ENCODE data around the gene MBNL1. TPM values are rescaled to one million over a fixed set of nuclear protein-coding genes. Genes with fewer than 3 reads are reported as not detected.

The MBNL1 gene
- total and polyA plus RNA-seq, 4 donors, result 17.1 to 110 (median 62.3) TPM

- Histone ChIP-seq H3K36me3 (ENCODE audit: control insufficient read depth in 4 of 4, insufficient read depth in 3 of 4, low read depth in 1 of 4, low read length in 3 of 4) (no peaks in the 10 kb centered on the region), H3K4me3 (ENCODE audit: low read depth in 1 of 3, low read length in 3 of 3) (no peak overlapping the region)
- 78% methylated on average over 4 of the region's 4 CpGs for WGBS
Observed at GRCh38 chr3:152511904-152512303, 243.2 kb downstream of the MBNL1 start.

GRCh38 chr3:152513301-152513960 lies 244.7 kb downstream of the MBNL1 start:
- Histone ChIP-seq H3K9me3 (ENCODE audit: control insufficient read depth in 4 of 4, low read length in 3 of 4) (no peaks in the 10 kb centered on the region), H3K27ac (ENCODE audit: low read depth in 1 of 2, low read length in 2 of 2) (no peak overlapping the region), H3K9ac (ENCODE audit: low read depth in 1 of 2, low read length in 2 of 2) (no peak overlapping the region), H3K27me3 (ENCODE audit: control insufficient read depth in 4 of 4, insufficient read depth in 4 of 4, low read length in 3 of 4) (no peaks in the 10 kb centered on the region), H3K36me3 (ENCODE audit: control insufficient read depth in 4 of 4, insufficient read depth in 3 of 4, low read depth in 1 of 4, low read length in 3 of 4) (no peaks in the 10 kb centered on the region), H3K4me1 (ENCODE audit: control insufficient read depth in 4 of 4, insufficient read depth in 4 of 4, low read length in 3 of 4) (no peaks in the 10 kb centered on the region), H3K4me3 (ENCODE audit: low read depth in 1 of 3, low read length in 3 of 3) (no peak overlapping the region)
- 91% methylated on average over 2 of the region's 2 CpGs for WGBS
- no peak for DNase-seq (ENCODE audit: low spot score)
- TF ChIP-seq, protein P1, sequence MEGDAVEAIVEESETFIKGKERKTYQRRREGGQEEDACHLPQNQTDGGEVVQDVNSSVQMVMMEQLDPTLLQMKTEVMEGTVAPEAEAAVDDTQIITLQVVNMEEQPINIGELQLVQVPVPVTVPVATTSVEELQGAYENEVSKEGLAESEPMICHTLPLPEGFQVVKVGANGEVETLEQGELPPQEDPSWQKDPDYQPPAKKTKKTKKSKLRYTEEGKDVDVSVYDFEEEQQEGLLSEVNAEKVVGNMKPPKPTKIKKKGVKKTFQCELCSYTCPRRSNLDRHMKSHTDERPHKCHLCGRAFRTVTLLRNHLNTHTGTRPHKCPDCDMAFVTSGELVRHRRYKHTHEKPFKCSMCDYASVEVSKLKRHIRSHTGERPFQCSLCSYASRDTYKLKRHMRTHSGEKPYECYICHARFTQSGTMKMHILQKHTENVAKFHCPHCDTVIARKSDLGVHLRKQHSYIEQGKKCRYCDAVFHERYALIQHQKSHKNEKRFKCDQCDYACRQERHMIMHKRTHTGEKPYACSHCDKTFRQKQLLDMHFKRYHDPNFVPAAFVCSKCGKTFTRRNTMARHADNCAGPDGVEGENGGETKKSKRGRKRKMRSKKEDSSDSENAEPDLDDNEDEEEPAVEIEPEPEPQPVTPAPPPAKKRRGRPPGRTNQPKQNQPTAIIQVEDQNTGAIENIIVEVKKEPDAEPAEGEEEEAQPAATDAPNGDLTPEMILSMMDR (IDR thresholded peaks at IDR 0.05; ENCODE audit: low read depth, low read length, missing input control), result no peak
- TF ChIP-seq HNF4G (IDR thresholded peaks at IDR 0.05), result no peak
- no peak for TF ChIP-seq ATF3 (IDR thresholded peaks at IDR 0.05)
- TF ChIP-seq EGR1 (IDR thresholded peaks at IDR 0.05; ENCODE audit: low read depth in 2 of 2), result no peak
- TF ChIP-seq NR2F2 (IDR thresholded peaks at IDR 0.05), result no peak
- no peak for TF ChIP-seq ZBTB33 (IDR thresholded peaks at IDR 0.05)
- TF ChIP-seq YY1 (IDR thresholded peaks at IDR 0.05), result no peak
- no peak for TF ChIP-seq JUND (IDR thresholded peaks at IDR 0.05)
- TF ChIP-seq FOXA2 (IDR thresholded peaks at IDR 0.05), result no peak
- no peak for TF ChIP-seq HNF4A (conservative IDR thresholded peaks at IDR 0.05)
- no peak for TF ChIP-seq MAX (IDR thresholded peaks at IDR 0.05)
- TF ChIP-seq REST (IDR thresholded peaks at IDR 0.05), result no peak
- no peak for TF ChIP-seq GABPA (IDR thresholded peaks at IDR 0.05 in 1 of 2, conservative IDR thresholded peaks at IDR 0.05 in 1 of 2)
- no peak for TF ChIP-seq FOXA1 (IDR thresholded peaks at IDR 0.05)
- no peak for TF ChIP-seq SP1 (IDR thresholded peaks at IDR 0.05)
- no peak for TF ChIP-seq RXRA (IDR thresholded peaks at IDR 0.05)

More at GRCh38 chr3:152511904-152512303, 243.2 kb downstream of the MBNL1 start:
- no peak for TF ChIP-seq HNF4G (IDR thresholded peaks at IDR 0.05)
- peak; percentile 39 for TF ChIP-seq RXRA (IDR thresholded peaks at IDR 0.05)
- H3K27ac ChIP-seq (ENCODE audit: low read depth in 1 of 2, low read length in 2 of 2), result no peak overlapping the region
- H3K4me1 ChIP-seq (ENCODE audit: control insufficient read depth in 4 of 4, insufficient read depth in 4 of 4, low read length in 3 of 4), result no peaks in the 10 kb centered on the region
- no peaks in the 10 kb centered on the region for H3K27me3 ChIP-seq (ENCODE audit: control insufficient read depth in 4 of 4, insufficient read depth in 4 of 4, low read length in 3 of 4)
- no peak overlapping the region for H3K9ac ChIP-seq (ENCODE audit: low read depth in 1 of 2, low read length in 2 of 2)
- DNase-seq (ENCODE audit: low spot score), result no peak
- H3K9me3 ChIP-seq (ENCODE audit: control insufficient read depth in 4 of 4, low read length in 3 of 4), result no peaks in the 10 kb centered on the region

Small RNA genes lying within 50 kb of the gene (small RNA-seq; reads per million reads assigned to genes)
- not detected for gene RF00019

Data from liver (tissue), 10 donors.